ENCODE data around the gene FKBP14. TPM values are rescaled to one million over a fixed set of nuclear protein-coding genes. Genes with fewer than 3 reads are reported as not detected.

FKBP14 gene
- total RNA-seq, 1 experiment from 2014 or later: 11.5 TPM

DNA sequence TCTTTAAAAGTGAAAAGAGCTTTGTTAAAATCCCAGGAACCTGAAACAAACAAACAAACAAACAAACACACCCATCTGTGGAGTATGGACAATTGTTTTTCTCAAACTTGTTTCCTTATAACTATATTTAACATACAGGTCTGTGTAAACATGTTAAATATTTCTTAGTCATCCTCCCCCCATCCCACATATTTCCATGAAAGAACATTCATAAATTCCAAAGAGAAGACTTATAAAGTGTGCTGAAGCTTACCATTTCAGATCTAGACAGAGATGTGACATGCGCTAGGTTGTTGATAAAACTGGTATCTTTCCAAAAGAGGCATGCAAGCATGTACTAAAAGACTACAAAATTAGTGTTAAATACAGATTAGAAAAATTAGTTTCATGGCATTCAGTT lies 6.5 kb downstream of the FKBP14 start:
- Histone ChIP-seq H4K5ac (ENCODE audit: insufficient read length, low read depth, low read length) (no peak overlapping the region), H3K23me2 (ENCODE audit: insufficient read length, low read depth, low read length, poor library complexity, severe bottlenecking) (no peaks in the 10 kb centered on the region), H3K27me3 (ENCODE audit: insufficient read depth, low read length) (no peaks in the 10 kb centered on the region), H2BK20ac (ENCODE audit: low read depth, low read length, poor library complexity, severe bottlenecking) (no peak overlapping the region), H4K20me1 (ENCODE audit: control insufficient read depth, insufficient read depth, insufficient read length) (no peaks in the 10 kb centered on the region), H2AK5ac (ENCODE audit: insufficient read length, low read length) (no peak overlapping the region), H3K23ac (ENCODE audit: insufficient read length, low read depth, low read length) (no peak overlapping the region), H3K56ac (ENCODE audit: insufficient read length, low read depth, low read length) (no peak overlapping the region), H3K27ac (ENCODE audit: insufficient read length, low read depth, low read length) (no peak overlapping the region), H3K4ac (ENCODE audit: low read depth, low read length) (no peak overlapping the region), H3K4me2 (ENCODE audit: insufficient read depth, insufficient read length, low read length) (no peak overlapping the region), H2BK15ac (ENCODE audit: low read depth, low read length) (no peak overlapping the region), H3K18ac (ENCODE audit: insufficient read length, low read depth, low read length) (no peak overlapping the region), H3K14ac (ENCODE audit: insufficient read depth, low read length) (no peak overlapping the region), H2BK12ac (ENCODE audit: insufficient read length, low read depth, low read length) (no peak overlapping the region), H2BK5ac (ENCODE audit: insufficient read length, low read length) (no peak overlapping the region), H3T11ph (ENCODE audit: low read length) (no peak overlapping the region), H3K9ac (ENCODE audit: extremely low read depth, insufficient read length, low read length) (no peak overlapping the region), H4K91ac (ENCODE audit: insufficient read length, low read depth, low read length) (no peak overlapping the region), H2AFZ (ENCODE audit: low read length) (no peak overlapping the region), H3K79me1 (ENCODE audit: insufficient read depth, low read depth, low read length, poor library complexity, severe bottlenecking) (no peaks in the 10 kb centered on the region), H2BK120ac (ENCODE audit: low read depth, low read length, poor library complexity, severe bottlenecking) (no peak overlapping the region), H3K4me1 (ENCODE audit: insufficient read depth, low read length) (no peaks in the 10 kb centered on the region), H3K9me3 (ENCODE audit: control insufficient read depth, low read depth, low read length) (no peaks in the 10 kb centered on the region), H4K8ac (replicated peaks; ENCODE audit: insufficient read length, low read depth, low read length) (no peak overlapping the region), H3K79me2 (ENCODE audit: insufficient read depth, low read length) (peaks cover under 1% of the 10 kb centered on the region; the same call in 1 of the 2 replicates)
- no peaks in the 10 kb centered on the region for H3K27me3 Mint-ChIP-seq (ENCODE audit: low read depth)
- no peaks in the 10 kb centered on the region for H3K9me3 Mint-ChIP-seq
- WGBS (ENCODE audit: extremely low coverage, insufficient read length, low lambda C conversion rate): no CpG with 5 or more reads among the region's 1 CpG
- H3K4me3 Mint-ChIP-seq: no peak overlapping the region
- no peak overlapping the region for H3K27ac Mint-ChIP-seq
- TF ChIP-seq CTCF (conservative IDR thresholded peaks at IDR 0.05): no peak
- DNase-seq: no peak
- peaks cover 5 to 10% of the 10 kb centered on the region in 2 experiments for H3K4me1 Mint-ChIP-seq
- peaks cover 13 to 26% (median 23%) of the 10 kb centered on the region in 3 experiments for H3K36me3 Mint-ChIP-seq (ENCODE audit: insufficient read depth in 1 of 3, low read depth in 3 of 3)

Measured in H9 (cell line).